K562 (cell line): ENCODE results near the gene SPATA31C1. TPM values are rescaled to one million over a fixed set of nuclear protein-coding genes. Genes with fewer than 3 reads are reported as not detected.

Source experiments
- ATAC-seq: fragments of 200-7000 bp; cut with Tn5 transposase; 3 replicates; pipeline ENCODE4 v1.9.1; 2020; ENCODE audit warnings: moderate library complexity
- BruUV-seq: library from RNA; stranded (reverse); fragments of 400-500 nt; replicated peaks from 2 replicates; lab custom pipeline; 2021; lab: Mats Ljungman, UMichigan
- CTCF ChIA-PET: fragments of 300-600 bp; formaldehyde crosslinking; extraction: SDS; loops from one replicate; lab custom pipeline; 2021; ENCODE audit warnings: low intra/inter-chr PET ratio; lab: Yijun Ruan, JAX
- POLR2A ChIA-PET: fragments of 300-600, 350-650 bp; sonication (Branson Sonifier 250); formaldehyde crosslinking; extraction: SDS; loops from one replicate; lab custom pipeline; 2021; ENCODE audit warnings: antibody characterized with exemption, inconsistent platforms; lab: Yijun Ruan, JAX
- DNase-seq, 4 experiments: peaks; one replicate each; pipeline versions ENCODE4 v3.0.0 to v3.0.0-alpha.2; 2011 to 2018; ENCODE audit warnings: low spot score in 3 of 4, mixed read lengths in 3 of 4; ENCODE audit errors: extremely low read depth in 1 of 4
- FAIRE-seq: peaks from 2 replicates; lab custom pipeline; 2011; peaks lifted over from hg19 to GRCh38; lab: Jason Lieb, UNC
- H2AFZ ChIP-seq: 2 replicates; pipeline ENCODE4 v1.6.0; 2011; ENCODE audit warnings: low read depth, low read length, control low read depth, inconsistent platforms
- H3K27ac ChIP-seq: fragments of 200-600 bp; 3 replicates; pipeline ENCODE4 v1.8.0; 2011; ENCODE audit warnings: low read depth, mild to moderate bottlenecking, control low read depth, inconsistent platforms, low read length, moderate library complexity, mixed read lengths; ENCODE audit errors: extremely low read depth
- H3K27me3 ChIP-seq, 2 experiments: fragments of 300-600 bp in 1 of 2; 2 replicates in 1 of 2; 3 replicates in 1 of 2; pipeline versions ENCODE4 v1.6.0 to v1.8.0; 2011; ENCODE audit warnings: inconsistent platforms in 2 of 2, low read length in 2 of 2, mild to moderate bottlenecking in 1 of 2, mixed read lengths in 1 of 2, moderate library complexity in 1 of 2; ENCODE audit not compliant: control insufficient read depth in 2 of 2, insufficient read depth in 2 of 2
- H3K36me3 ChIP-seq: fragments of 300-600 bp; 3 replicates; pipeline ENCODE4 v1.8.0; 2011; ENCODE audit warnings: mild to moderate bottlenecking, low read length, inconsistent platforms; ENCODE audit not compliant: control insufficient read depth, insufficient read depth
- H3K4me1 ChIP-seq, 2 experiments: fragments of 200-600 bp in 1 of 2; replicated peaks in 1 of 2; 2 replicates in 1 of 2; 3 replicates in 1 of 2; pipeline versions ENCODE4 v1.5.1 to v1.8.0; 2011; ENCODE audit warnings: inconsistent platforms in 2 of 2, low read length in 2 of 2, mild to moderate bottlenecking in 1 of 2, mixed read lengths in 1 of 2, moderate library complexity in 1 of 2; ENCODE audit not compliant: control insufficient read depth in 2 of 2, insufficient read depth in 2 of 2
- H3K4me2 ChIP-seq: 2 replicates; pipeline ENCODE4 v1.6.1; 2011; ENCODE audit warnings: low read length, control low read depth, inconsistent platforms, mixed read lengths; ENCODE audit not compliant: insufficient read depth
- H3K4me3 ChIP-seq: fragments of 200-600 bp; sonication (generic), shearing (Covaris generic); 2 replicates; pipeline ENCODE4 v1.5.1; 2016; ENCODE audit warnings: control low read depth, inconsistent platforms
- H3K79me2 ChIP-seq: fragments of 200-600 bp; 3 replicates; pipeline ENCODE4 v1.8.0; 2011; ENCODE audit warnings: low read length, inconsistent platforms; ENCODE audit not compliant: control insufficient read depth, insufficient read depth
- H3K9ac ChIP-seq, 2 experiments: 2 replicates each; pipeline versions ENCODE4 v1.6.0 to v1.6.1; 2011; ENCODE audit warnings: low read depth in 2 of 2, low read length in 2 of 2, control low read depth in 1 of 2, inconsistent platforms in 1 of 2, mild to moderate bottlenecking in 1 of 2, mixed read lengths in 1 of 2; ENCODE audit not compliant: insufficient read depth in 1 of 2
- H3K9me1 ChIP-seq: one replicate; pipeline ENCODE4 v1.6.0; 2011; ENCODE audit warnings: inconsistent platforms, mild to moderate bottlenecking, low read length, moderate library complexity; ENCODE audit not compliant: control insufficient read depth, insufficient read depth
- H3K9me3 ChIP-seq: replicated peaks from 2 replicates; pipeline ENCODE4 v1.5.1; 2011; ENCODE audit warnings: low read depth, low read length, inconsistent platforms; ENCODE audit not compliant: control insufficient read depth, insufficient read depth
- H4K20me1 ChIP-seq: replicated peaks from 2 replicates; pipeline ENCODE4 v1.6.1; 2011; ENCODE audit warnings: low read length, inconsistent platforms, mixed read lengths; ENCODE audit not compliant: control insufficient read depth, insufficient read depth
- GMEB1 ChIP-seq: fragments of 250-450 bp; sonication (Bioruptor Pico); IDR thresholded peaks from 2 replicates; pipeline ENCODE4 v1.4.0; 2020; ENCODE audit warnings: mild to moderate bottlenecking
- ILK ChIP-seq: fragments of 450-650 bp; IDR thresholded peaks from 2 replicates; pipeline ENCODE4 v1.6.1; 2016; ENCODE audit warnings: missing genetic modification characterization, low read depth, mild to moderate bottlenecking, missing compliant biosample characterization, moderate library complexity, borderline replicate concordance
- MLX ChIP-seq, 2 experiments: fragments of 450-650 bp in 1 of 2; sonication (generic) in 1 of 2; formaldehyde crosslinking; conservative IDR thresholded peaks; 2 replicates each; pipeline versions ENCODE4 v1.4.0 to v1.8.1; 2020 to 2022; ENCODE audit warnings: mild to moderate bottlenecking in 1 of 2, missing genetic modification reagents in 1 of 2
- ZNF311 ChIP-seq: fragments of 250-450 bp; sonication (Bioruptor Pico); IDR thresholded peaks from 2 replicates; pipeline ENCODE4 v1.4.0; 2020; ENCODE audit warnings: mild to moderate bottlenecking, moderate library complexity
- WGBS: fragments of 100-300 bp; shearing (Covaris generic); methylation state at CpG from one replicate; pipeline ENCODE4 v1.1.6; 2016; ENCODE audit warnings: low coverage, mixed read lengths; ENCODE audit not compliant: insufficient coverage; ENCODE audit errors: missing lambda C conversion rate; 5-methylcytosine and 5-hydroxymethylcytosine counted together
- in situ Hi-C: fragments of 300-500 bp; cut with MboI; formaldehyde crosslinking; loops from 4 replicates; pipeline ENCODE4 v1.15.0; 2018; ENCODE audit warnings: inconsistent platforms, mixed read lengths
- intact Hi-C: fragments of 100-400 bp; cut with micrococcal nuclease; formaldehyde crosslinking; loops from 2 replicates; pipeline ENCODE4 v1.14.2; 2022
- polyA plus RNA-seq, 8 experiments: library from polyadenylated mRNA; depleted of rRNA in 4 of 8; stranded (reverse) in 5 of 8; unstranded in 3 of 8; fragments of >200 nt; fragmentation: Nextera tagmentation in 2 of 8; fragmentation: Illumina TruSeq in 1 of 8; extraction: Ambion mirVana in 2 of 8; extraction: Trizol in 1 of 8; gene quantifications; 2 replicates each; pipeline versions ENCODE4 v1.2.1 to v1.2.3, GENCODE V29; 2011 to 2014; ENCODE audit warnings: inconsistent platforms in 1 of 8, missing spikeins in 1 of 8
- total RNA-seq, 7 experiments: library from RNA; depleted of rRNA in 6 of 7; stranded (reverse); fragments of >200 nt in 6 of 7; fragmentation: Illumina TruSeq in 2 of 7; extraction: Trizol in 2 of 7; gene quantifications; 2 replicates each; pipeline versions ENCODE4 v1.2.1 to v1.2.3, GENCODE V29; 2011 to 2021; ENCODE audit warnings: low replicate concordance in 1 of 7

SPATA31C1 gene
- total and polyA plus RNA-seq, 9 of the 15 experiments (the other 6 are each of a cell fraction or from before 2014, with no cell fraction given): 0.03 to 0.15 (median 0.05) TPM; not detected in 3

GRCh38 chr9:87880116-87880515 is 37.6 kb upstream of the SPATA31C1 start (continued):
- no peak for TF ChIP-seq ZNF311 (CRISPR knock-in tag)
- TF ChIP-seq, all 486 proteins: peak for 0

- ATAC-seq (no peak), FAIRE-seq (no peak), DNase-seq (no peak)
- WGBS: 13% methylated on average over 2 of the region's 6 CpGs
- Histone ChIP-seq H3K4me3 (no peak overlapping the region), H3K9ac (no peak overlapping the region), H3K27ac (no peak overlapping the region), H2AFZ (no peak overlapping the region), H3K4me2 (no peak overlapping the region), H3K9me3 (no peaks in the 10 kb centered on the region), H4K20me1 (no peaks in the 10 kb centered on the region), H3K9me1 (no peaks in the 10 kb centered on the region), H3K4me1 (peaks cover 4 to 6% of the 10 kb centered on the region in 2 experiments; a peak in 3 of 5 replicates), H3K79me2 (no peaks in the 10 kb centered on the region), H3K27me3 (0 out of 5 replicates have a peak, but pooled peaks cover 0 to 9% of the 10 kb centered on the region in 2 experiments), H3K36me3 (no peaks in the 10 kb centered on the region)
- in situ Hi-C loops (no loop called here), intact Hi-C loops (no loop called here)
- TF ChIP-seq ILK (no peak), GMEB1 (CRISPR knock-in tag) (no peak), MLX (CRISPR knock-in tag; conservative IDR thresholded peaks at IDR 0.05) (no peak)
- no TSS peak for BruUV-seq
- ChIA-PET POLR2A (no interaction called here), CTCF (no interaction called here)
These were observed 37.1 kb upstream of the SPATA31C1 start for GRCh38 chr9:87880683-87881082.
